Umbilical cord (tissue), 2 donors: ENCODE measurements around the gene LRMDA. TPM values are rescaled to one million over a fixed set of nuclear protein-coding genes. Genes with fewer than 3 reads are reported as not detected.

ENCODE experiments used
- DNase-seq: peaks from one replicate; pipeline ENCODE4 v3.0.0-alpha.2; 2015; ENCODE audit warnings: low spot score
- total RNA-seq: library from RNA; depleted of rRNA; stranded (reverse); fragments of >200 nt; gene quantifications from one replicate; pipeline ENCODE4 v1.2.3, GENCODE V29; 2014; ENCODE audit warnings: low replicate concordance; ENCODE audit not compliant: insufficient read depth

The LRMDA gene
- total RNA-seq, 1 donor from 2014 or later, result 1.7 TPM

GRCh38 chr10:76428551-76429367 lies 997.3 kb downstream of the LRMDA start:
- peak; percentile 89 for DNase-seq

DNA sequence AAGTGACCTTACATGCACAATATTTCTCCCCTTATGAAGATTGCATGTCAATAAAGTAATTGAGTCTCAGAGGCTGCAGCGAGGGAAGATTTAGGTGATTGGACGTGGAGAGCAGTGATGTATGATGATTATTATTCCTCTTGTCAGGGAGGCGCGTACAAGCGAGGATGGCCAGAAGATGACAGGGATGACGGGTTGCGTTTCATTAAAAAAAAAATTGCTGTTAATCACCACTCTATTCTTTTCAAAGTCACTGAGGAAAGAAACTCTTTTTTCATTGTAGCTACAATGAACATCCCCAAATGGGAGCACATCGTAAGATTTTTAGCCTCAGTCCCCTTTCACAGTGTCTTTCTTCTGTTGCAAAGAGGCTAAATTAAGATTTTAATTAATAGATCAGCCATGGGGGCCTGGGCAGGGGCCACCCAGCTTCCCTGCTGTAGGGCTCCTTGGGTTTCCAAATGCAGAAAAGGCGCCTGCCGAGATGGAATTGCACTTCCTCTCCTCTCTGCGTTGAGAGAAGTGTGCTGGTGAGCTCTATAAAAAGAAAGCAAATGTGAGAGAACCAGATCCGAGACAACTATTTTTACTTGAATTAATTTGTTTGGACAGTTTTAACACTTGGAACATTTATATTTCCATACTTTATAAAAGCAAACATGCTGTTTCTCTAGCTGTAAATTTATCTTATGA lies 998.1 kb downstream of the LRMDA start:
- peak; percentile 41 for DNase-seq

DNA sequence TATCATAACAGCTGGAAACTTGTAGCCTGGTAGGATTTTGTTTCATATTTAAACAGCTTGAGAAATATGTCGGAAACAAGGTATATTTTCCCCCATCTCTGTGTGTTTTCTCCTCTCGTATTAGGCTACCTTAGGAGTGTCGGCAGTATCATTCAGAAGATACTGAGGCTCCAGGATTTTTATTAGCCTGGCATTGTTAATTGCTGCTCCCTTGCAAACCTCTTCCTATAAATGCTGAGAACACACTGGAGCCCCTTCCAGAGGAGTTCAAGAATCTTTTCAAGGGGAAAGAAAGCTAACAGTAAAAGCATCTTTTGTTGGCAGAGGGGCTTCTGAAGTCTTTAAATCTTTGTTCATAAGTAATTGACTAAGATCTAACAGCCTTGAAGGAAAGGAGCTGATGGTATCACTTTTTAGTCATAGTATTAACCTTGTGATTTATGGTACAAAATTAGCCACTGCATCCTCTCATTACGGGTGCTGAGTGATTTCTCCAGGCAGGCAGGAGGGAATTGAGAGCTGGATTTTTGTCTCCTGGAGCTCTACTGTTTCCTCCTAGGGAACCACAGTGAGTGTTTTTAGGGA lies 998.7 kb downstream of the LRMDA start:
- DNase-seq, result peak; percentile 32

DNA sequence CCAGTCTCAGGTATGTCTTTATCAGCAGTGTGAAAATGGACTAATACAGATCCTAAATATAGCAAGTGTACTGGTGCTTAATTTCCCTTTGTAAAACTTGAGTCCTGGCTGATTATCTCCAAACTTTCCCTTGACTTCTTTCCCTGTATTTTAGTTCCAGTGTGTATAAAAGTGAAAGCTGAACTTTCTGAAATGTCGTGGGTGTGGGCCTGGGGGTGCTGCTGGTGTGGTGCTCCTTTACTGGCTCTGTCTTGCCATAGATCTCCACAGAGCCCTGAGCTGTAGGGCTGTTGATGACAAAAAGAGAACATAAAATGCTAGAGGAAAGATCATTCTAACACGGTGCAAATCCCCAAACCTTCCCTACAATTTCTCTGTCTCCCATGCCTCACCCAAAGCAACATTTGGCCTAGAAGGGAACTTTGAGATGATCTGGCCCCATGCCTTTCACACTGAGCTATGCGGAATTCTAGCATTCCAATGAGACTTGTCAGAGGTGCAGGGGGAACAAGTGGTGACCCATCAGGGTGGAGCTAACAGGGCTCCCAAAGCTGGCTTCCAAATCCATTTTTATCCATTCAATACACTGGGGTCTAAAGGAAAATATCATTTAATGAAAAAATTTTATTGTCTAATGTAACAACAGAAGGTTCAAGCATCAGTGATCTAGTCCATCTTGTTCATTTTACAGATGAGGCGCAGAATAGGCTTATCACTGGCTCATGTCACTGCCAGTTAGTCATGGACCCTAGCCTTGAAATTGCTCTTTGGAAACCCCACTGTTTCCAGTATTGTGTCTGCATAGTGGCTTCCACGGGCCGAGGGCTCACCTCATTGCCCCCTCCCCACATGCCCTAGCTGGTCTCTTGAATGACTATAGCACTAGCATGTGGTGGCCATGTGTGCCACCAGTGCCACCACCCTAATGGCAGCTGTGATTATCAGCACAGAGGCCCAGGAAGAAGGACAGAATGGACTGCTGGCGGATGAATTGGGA lies 1000.9 kb downstream of the LRMDA start:
- peak; percentile 59 for DNase-seq

DNA sequence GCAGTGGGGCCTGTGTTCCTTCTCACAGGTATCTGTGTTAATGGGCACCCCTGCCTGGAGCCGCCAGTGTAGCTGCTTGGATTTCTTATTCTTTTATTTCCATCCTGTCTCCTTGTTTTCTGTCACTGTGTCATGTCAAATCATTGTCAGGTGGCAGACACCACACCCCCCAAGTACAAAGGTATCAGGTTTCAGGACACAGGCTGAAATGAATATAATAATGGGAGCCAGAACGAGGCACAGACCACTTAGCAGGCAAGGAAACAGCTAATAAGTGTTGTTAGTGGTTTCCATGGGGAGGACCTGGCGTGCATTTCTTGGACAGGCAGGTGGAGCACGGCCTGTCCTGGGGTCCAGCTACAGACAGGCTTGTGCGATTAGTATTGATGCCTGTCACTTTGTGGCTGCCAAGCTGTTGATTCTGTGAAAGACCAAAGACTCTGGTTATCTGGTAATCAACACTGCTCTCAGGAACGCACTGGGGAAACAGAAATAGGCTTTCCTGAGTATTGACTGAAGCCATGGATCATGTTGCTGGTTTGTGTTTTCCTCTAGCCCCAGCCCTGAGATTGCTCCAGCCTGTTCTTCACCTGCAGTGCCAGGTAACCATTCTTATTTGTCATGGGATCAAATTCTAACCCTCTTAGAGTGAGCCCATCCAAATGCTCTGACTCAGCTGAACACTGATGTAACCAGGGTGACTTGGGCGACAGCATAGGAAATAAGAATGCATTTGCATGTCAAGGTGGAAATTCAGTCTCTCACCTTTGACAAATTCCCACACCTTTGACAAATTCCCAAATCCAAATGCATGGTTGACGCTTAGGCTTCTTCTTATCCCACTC lies 1002.0 kb downstream of the LRMDA start:
- peak; percentile 22 for DNase-seq

- no peak for DNase-seq
Measured at GRCh38 chr10:76435157-76435556, 1003.7 kb downstream of the LRMDA start.

DNA sequence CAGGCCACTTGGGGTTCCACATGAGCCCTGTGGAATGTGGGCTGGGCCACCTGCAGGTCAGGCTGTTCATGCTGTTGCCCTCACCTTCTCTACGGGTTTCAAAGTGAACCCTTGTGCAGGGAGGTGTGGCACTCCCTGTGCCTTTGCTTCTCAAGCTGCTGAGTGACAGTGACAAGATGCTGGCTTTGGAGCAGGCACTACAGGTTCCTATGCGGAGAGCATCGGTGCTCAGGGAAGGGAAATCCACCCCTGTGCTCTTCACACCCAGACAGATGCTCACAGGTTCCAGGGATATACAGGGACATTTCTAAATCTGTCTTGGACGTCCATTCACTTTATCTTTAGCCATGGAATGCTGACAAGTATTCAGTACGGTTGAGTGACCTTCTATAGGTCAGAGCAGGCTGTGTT lies 1005.0 kb downstream of the LRMDA start:
- DNase-seq, result peak; percentile 39

GRCh38 chr10:76436981-76437380 lies 1005.6 kb downstream of the LRMDA start:
- DNase-seq, result peak; percentile 94

DNA sequence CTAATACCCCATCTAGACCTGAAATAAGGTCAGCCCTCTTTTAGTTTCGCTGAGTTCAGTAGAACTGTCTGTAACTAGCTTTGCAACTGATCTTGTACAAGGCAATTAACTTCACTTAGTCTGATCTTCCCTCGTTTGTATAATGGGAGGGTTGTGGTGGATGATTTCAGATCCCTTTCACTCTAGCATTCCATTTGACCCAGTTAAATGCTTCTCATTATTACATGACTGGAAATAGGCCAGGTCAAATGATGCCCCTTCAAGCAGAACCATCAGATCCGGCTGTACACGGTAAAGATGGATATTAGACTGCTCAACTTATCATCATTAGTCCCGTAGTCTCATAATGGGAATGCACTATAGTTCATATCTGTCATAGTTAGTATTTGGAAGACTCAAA lies 1009.0 kb downstream of the LRMDA start:
- DNase-seq, result no peak

- no peak for DNase-seq
Measured at GRCh38 chr10:76442113-76442512, 1010.7 kb downstream of the LRMDA start.

DNA sequence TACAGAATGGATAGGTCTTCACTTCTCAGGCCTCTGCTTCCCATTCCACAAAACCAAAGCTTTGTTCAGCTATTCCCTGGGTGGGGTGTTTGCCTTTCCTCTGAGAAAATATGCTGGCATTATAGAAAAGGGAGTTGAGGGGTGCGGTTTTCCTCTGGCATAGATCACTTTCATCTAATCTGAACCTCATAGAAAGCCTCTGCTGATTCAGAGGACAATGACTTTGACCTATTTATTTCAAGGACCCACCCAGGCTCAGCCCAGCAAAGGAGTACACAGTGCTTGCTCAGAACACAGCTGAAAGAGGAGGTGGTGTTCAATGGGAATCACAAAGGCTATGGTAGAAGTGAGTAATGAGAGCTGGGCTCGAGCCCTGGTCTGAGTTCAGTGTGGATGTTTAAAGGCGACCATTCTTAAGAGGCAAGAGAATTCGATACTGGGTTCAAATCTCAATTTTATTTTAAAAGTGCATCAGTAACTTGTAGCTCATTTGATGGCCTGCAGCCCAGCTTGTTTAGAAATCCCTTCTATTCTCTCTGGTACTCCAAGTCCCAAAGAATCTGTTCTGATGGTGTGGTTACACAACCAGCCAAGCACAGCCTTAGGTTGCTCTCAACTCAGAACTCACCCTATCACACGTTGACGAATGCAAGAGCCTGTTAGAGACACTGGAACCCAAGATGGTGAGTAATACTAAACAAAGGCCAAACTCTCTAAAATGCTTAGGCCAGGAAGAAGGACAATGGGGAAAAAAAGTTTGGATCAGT lies 1012.8 kb downstream of the LRMDA start:
- DNase-seq, result peak; percentile 24

GRCh38 chr10:76447578-76447977 lies 1016.2 kb downstream of the LRMDA start:
- DNase-seq, result no peak

- no peak for DNase-seq
Measured at GRCh38 chr10:76451911-76452310, 1020.5 kb downstream of the LRMDA start.

DNA sequence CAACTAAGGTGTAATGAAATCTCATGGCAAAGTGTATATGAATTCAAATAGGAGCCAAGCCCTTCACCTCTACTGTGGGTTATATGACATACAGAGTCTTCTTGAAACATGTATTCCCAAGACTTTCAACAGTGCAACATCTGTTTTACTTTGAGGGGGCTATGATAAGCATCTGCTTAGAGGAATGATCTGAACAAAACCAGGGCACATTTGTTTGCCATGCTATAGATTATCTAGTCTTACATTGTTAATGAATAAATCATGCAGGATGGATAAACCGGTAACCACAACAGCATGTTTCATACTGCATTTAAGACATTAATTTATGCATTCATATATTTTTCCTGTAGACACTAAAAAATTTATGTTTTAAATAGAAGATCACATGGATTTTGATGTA lies 1021.9 kb downstream of the LRMDA start:
- peak; percentile 45 for DNase-seq

DNA sequence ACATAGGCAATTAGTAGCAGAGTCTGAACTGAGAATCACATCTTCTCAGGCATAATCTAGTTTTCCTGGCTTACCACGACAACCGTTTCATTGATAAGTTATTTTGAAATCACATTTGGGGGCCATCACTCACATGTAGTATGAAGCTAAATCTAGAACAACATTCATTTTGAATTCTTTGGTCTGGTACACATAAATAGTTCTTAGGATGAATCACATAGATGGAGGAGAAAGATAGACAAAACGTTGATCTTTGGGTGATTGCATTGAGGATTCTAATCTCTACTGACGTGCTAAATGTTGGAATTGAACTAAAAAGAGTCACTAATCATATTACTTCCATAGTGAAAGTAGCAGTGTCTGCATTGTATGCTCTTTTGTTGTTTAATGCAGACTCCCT lies 1022.6 kb downstream of the LRMDA start:
- no peak for DNase-seq

DNA sequence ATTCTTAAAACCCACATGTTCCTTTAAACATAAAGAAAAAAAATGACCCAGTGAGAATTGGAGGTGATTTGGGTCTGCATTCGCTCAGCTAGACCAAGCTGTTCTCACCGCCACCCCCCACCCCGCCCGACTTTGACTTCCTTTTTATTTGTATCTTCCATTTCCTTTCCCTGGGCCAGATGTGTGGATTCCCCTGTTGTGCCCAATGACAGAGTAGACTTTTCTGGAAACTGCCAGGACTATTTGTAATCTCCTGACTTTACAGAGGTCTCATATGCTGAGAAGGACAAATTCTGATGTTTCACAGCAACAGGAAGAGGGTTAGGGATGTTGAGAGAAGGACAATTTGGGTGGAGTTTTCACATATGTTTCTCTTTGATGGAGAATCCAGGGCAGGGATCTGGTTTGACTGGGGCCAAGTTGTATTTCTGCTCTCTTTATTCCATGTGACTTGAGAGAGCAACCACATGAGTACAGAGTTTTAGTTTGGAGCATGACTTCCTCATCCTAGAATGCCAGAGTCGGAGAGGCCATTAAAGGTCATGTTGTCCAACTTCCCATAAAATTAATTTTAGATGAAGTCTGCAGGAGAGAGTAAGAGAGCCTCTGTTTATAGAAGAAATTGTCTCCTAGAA lies 1023.2 kb downstream of the LRMDA start:
- peak; percentile 91 for DNase-seq

DNA sequence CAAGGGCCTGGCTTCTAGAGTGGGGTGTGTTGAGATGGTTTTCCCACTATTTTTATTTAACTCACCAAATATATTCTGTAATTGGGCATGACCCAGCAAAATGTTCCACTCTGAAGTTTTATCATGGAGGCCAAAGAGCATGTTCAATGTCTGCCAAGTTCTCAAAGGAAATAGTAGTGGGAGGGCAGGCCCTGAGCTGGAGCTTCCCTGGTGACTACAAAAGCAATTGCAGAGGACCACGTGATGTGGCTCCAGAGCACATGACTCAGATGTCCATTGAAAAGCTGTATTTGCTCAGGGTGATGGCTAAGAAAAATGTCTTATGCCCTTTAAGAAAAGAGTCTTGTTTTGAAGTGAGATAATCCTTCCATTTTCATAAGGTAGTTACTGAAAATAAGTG lies 1024.8 kb downstream of the LRMDA start:
- DNase-seq, result no peak

DNA sequence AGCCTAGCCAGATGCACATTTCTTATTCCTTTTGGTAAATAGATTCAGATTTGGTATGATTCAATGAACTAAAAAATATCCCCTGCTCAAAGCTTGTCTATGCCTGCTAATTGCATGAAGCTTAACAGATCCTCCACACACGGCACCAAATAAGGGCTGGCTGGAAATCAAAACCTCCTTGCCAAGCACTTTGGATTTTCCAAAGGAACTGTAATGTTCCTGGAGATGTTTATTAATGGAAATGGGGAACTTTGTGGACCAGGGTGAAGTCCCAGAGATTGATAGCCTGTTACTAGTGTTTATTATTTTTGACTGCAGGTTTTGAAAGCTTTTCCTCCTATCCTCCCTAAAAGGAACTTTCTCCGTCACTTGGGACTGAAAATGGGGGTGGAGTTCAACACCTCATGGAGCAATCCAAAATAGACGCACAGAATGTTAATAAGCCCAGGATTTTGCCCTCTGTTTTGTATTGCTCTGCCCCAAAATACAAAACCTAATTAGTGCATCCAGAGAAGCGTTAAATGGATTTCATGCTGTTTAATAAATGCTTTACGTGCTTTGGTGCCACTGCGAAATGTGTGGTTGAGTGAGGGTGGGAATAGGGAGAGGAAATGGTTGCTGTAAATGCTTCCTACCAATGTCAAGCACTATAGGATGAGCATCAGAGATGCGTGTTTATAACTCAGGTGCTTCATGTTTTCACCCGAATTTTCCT lies 1027.7 kb downstream of the LRMDA start:
- no peak for DNase-seq

- DNase-seq, result no peak
Measured at GRCh38 chr10:76461024-76461423, 1029.6 kb downstream of the LRMDA start.
